Measurements from ENCODE around the gene MAPK8IP3.

MAPK8IP3 gene

DNA sequence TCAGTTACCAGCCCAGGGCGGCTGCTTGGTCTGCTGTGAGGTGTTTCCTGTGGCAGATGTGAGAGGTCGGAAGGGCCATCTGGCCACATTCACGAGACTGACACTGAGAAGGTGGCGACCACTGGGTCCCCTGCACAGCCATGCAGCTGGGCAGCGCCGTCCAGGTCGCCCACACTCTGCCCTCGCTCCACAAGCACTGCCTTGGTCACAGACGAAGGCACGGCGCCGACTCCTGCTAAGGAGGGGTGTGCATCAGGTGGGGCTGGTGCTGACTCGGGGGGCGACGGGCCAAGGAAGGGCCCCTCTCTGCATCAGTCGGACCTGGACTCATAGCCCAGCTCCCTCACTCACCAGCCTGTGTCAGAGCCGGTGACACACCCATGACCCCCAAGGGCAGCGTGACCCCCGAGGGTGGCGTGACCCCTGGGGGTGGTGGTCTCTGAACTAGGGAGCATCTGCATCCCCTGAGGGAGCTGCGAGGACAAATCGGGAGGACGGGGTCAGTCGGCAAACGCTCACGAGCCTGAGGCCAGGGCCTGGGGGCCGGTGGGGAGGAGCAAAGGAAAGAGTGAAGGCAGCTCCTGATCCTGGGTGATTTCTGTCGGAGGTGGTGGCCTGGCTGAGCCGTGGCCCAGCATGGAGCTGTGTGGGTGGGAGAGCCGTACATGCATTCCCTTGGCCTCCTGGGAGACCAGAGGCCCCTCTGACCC lies 34.9 kb downstream of the MAPK8IP3 start:
- H2BK12ac ChIP-seq (ENCODE audit: low read length), result no peak overlapping the region
- peaks cover 16 to 20% of the 10 kb centered on the region in 2 experiments for H3K36me3 ChIP-seq (ENCODE audit: control insufficient read depth in 1 of 2, insufficient read depth in 2 of 2, low read length in 2 of 2)
- H4K12ac ChIP-seq (ENCODE audit: low read depth, low read length), result no peak overlapping the region
- H2AFZ ChIP-seq (ENCODE audit: insufficient read depth, low read length, poor library complexity), result no peak overlapping the region
- H3K9ac ChIP-seq (ENCODE audit: low read length), result no peak overlapping the region
- peaks cover 48% of the 10 kb centered on the region for H3K9me3 ChIP-seq (ENCODE audit: insufficient read depth, low read depth, low read length)
- peaks cover 8% of the 10 kb centered on the region for H3K79me1 ChIP-seq (ENCODE audit: low read length)
- H2BK120ac ChIP-seq (ENCODE audit: insufficient read depth, low read length, poor library complexity), result no peak overlapping the region
- H4K91ac ChIP-seq (ENCODE audit: low read depth, low read length), result no peak overlapping the region
- H3K27me3 ChIP-seq (ENCODE audit: insufficient read depth, low read length), result no peaks in the 10 kb centered on the region
- WGBS (ENCODE audit: extremely low coverage, insufficient coverage, insufficient read length), result no CpG with 5 or more reads among the region's 30 CpGs
- no peak overlapping the region for H3K18ac ChIP-seq (ENCODE audit: low read length)
- H2BK5ac ChIP-seq (ENCODE audit: low read depth, low read length, poor library complexity), result no peak overlapping the region
- no peak overlapping the region for H3K4ac ChIP-seq (ENCODE audit: low read depth, low read length)
- H4K8ac ChIP-seq (ENCODE audit: low read depth, low read length), result no peak overlapping the region
- no peak overlapping the region for H3K27ac ChIP-seq (ENCODE audit: low read depth, low read length)
- H3K79me2 ChIP-seq (ENCODE audit: control insufficient read depth, insufficient read depth, low read length, poor library complexity), result peaks cover 6% of the 10 kb centered on the region
- no peak overlapping the region for H3K4me2 ChIP-seq (ENCODE audit: low read length)
- H3K4me1 ChIP-seq (ENCODE audit: control insufficient read depth in 1 of 2, insufficient read depth in 2 of 2, low read length in 2 of 2), result peaks cover 13 to 20% of the 10 kb centered on the region in 2 experiments
- H3K14ac ChIP-seq (ENCODE audit: low read length), result no peak overlapping the region
- H3K23ac ChIP-seq (ENCODE audit: low read length), result no peak overlapping the region
- DNase-seq, result no peak
- peak overlapping the region; percentile 1 for H3K4me3 ChIP-seq (ENCODE audit: low read depth, low read length)
- no peak overlapping the region for H2AK5ac ChIP-seq (ENCODE audit: low read length)

GRCh38 chr16:1741553-1742165 lies 35.7 kb downstream of the MAPK8IP3 start:
- Histone ChIP-seq H3K4me2 (ENCODE audit: low read length) (no peak overlapping the region), H3K4me1 (ENCODE audit: control insufficient read depth in 1 of 2, insufficient read depth in 2 of 2, low read length in 2 of 2) (peaks cover 19 to 25% of the 10 kb centered on the region in 2 experiments), H4K8ac (ENCODE audit: low read depth, low read length) (no peak overlapping the region)

DNA sequence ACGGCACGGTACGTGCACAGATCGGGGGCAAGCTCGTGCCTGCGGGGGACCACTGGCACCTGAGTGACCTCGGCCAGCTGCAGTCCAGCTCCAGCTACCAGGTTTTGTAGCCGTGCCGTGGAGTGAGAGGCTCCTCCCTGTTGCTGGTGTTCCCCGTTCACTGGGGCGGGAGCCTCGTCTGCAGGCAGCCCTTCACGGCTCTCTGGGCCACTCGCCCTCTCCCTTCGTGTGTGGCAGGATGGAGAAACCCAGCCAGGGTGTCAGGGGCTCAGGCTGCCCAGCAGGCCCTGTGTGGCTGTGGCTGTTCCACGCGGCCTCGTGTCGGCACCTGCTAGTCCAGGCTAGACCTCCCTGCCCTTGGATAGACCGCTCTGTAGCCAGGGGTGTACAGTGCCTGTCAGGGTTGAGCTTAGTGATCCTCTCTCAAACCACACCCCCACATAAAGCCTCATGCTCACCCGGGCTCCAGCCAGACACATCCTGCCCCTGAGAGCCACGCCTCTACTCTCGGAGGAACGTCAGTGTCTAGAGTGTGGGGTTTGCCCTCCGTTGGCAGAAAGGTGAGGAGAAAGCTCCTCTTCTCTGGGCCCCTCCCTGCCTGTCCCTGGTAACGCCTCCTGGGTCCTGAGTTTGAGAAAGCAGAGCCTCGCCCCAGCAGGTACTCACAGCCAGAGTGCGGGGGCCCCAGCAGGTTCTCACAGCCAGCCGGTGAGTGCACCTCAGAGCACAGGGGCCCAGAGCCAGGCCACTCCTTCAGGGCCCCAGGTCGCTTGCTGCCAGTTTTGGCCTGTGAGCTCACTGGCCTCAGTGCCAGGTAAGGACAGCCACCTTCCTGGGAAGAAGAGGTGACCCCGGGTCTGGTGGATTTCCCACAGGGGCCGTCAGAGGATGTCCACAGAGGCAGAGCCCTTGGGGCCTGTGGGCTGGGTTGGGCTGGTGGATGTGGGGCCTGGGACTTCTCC lies 37.7 kb downstream of the MAPK8IP3 start:
- H3K4me3 ChIP-seq (ENCODE audit: low read depth, low read length), result no peak overlapping the region
- no peak overlapping the region for H2BK5ac ChIP-seq (ENCODE audit: low read depth, low read length, poor library complexity)
- no peak overlapping the region for H2AK5ac ChIP-seq (ENCODE audit: low read length)
- peak overlapping the region; percentile 5 for H2BK12ac ChIP-seq (ENCODE audit: low read length)
- no peak overlapping the region for H3K23ac ChIP-seq (ENCODE audit: low read length)
- H3K27ac ChIP-seq (ENCODE audit: low read depth, low read length), result no peak overlapping the region
- no peak overlapping the region for H3K4ac ChIP-seq (ENCODE audit: low read depth, low read length)
- H3K4me1 ChIP-seq (ENCODE audit: control insufficient read depth in 1 of 2, insufficient read depth in 2 of 2, low read length in 2 of 2), result peaks cover 26 to 32% of the 10 kb centered on the region in 2 experiments
- H4K8ac ChIP-seq (ENCODE audit: low read depth, low read length), result no peak overlapping the region
- H4K12ac ChIP-seq (ENCODE audit: low read depth, low read length), result no peak overlapping the region
- no peak overlapping the region for H4K91ac ChIP-seq (ENCODE audit: low read depth, low read length)
- no peaks in the 10 kb centered on the region for H3K27me3 ChIP-seq (ENCODE audit: insufficient read depth, low read length)
- H3K79me2 ChIP-seq (ENCODE audit: control insufficient read depth, insufficient read depth, low read length, poor library complexity), result peaks cover 15% of the 10 kb centered on the region
- peaks cover 23% of the 10 kb centered on the region for H3K9me3 ChIP-seq (ENCODE audit: insufficient read depth, low read depth, low read length)
- H2AFZ ChIP-seq (ENCODE audit: insufficient read depth, low read length, poor library complexity), result no peak overlapping the region
- peaks cover 20% of the 10 kb centered on the region for H3K79me1 ChIP-seq (ENCODE audit: low read length)
- DNase-seq, result no peak
- no peak overlapping the region for H3K14ac ChIP-seq (ENCODE audit: low read length)
- no CpG with 5 or more reads among the region's 32 CpGs for WGBS (ENCODE audit: extremely low coverage, insufficient coverage, insufficient read length)
- peaks cover 36 to 38% of the 10 kb centered on the region in 2 experiments for H3K36me3 ChIP-seq (ENCODE audit: control insufficient read depth in 1 of 2, insufficient read depth in 2 of 2, low read length in 2 of 2)
- H3K4me2 ChIP-seq (ENCODE audit: low read length), result no peak overlapping the region
- H3K9ac ChIP-seq (ENCODE audit: low read length), result no peak overlapping the region
- H2BK120ac ChIP-seq (ENCODE audit: insufficient read depth, low read length, poor library complexity), result no peak overlapping the region
- H3K18ac ChIP-seq (ENCODE audit: low read length), result no peak overlapping the region

More at GRCh38 chr16:1741553-1742165, 35.7 kb downstream of the MAPK8IP3 start:
- no peak for DNase-seq
- Histone ChIP-seq H4K12ac (ENCODE audit: low read depth, low read length) (no peak overlapping the region), H3K79me2 (ENCODE audit: control insufficient read depth, insufficient read depth, low read length, poor library complexity) (peaks cover 10% of the 10 kb centered on the region), H2AFZ (ENCODE audit: insufficient read depth, low read length, poor library complexity) (no peak overlapping the region), H2BK5ac (ENCODE audit: low read depth, low read length, poor library complexity) (no peak overlapping the region), H2BK120ac (ENCODE audit: insufficient read depth, low read length, poor library complexity) (no peak overlapping the region), H3K27ac (ENCODE audit: low read depth, low read length) (no peak overlapping the region), H3K9ac (ENCODE audit: low read length) (no peak overlapping the region), H3K18ac (ENCODE audit: low read length) (no peak overlapping the region), H2AK5ac (ENCODE audit: low read length) (no peak overlapping the region), H3K4me3 (ENCODE audit: low read depth, low read length) (no peak overlapping the region), H3K36me3 (ENCODE audit: control insufficient read depth in 1 of 2, insufficient read depth in 2 of 2, low read length in 2 of 2) (peaks cover 16 to 20% of the 10 kb centered on the region in 2 experiments), H3K4ac (ENCODE audit: low read depth, low read length) (no peak overlapping the region), H2BK12ac (ENCODE audit: low read length) (no peak overlapping the region), H3K14ac (ENCODE audit: low read length) (no peak overlapping the region), H3K23ac (ENCODE audit: low read length) (no peak overlapping the region), H3K27me3 (ENCODE audit: insufficient read depth, low read length) (no peaks in the 10 kb centered on the region), H3K9me3 (ENCODE audit: insufficient read depth, low read depth, low read length) (peaks cover 41% of the 10 kb centered on the region), H3K79me1 (ENCODE audit: low read length) (peaks cover 14% of the 10 kb centered on the region), H4K91ac (ENCODE audit: low read depth, low read length) (no peak overlapping the region)
- WGBS (ENCODE audit: extremely low coverage, insufficient coverage, insufficient read length), result no CpG with 5 or more reads among the region's 19 CpGs

GRCh38 chr16:1744338-1744840 lies 38.4 kb downstream of the MAPK8IP3 start:
- Histone ChIP-seq H3K4me3 (ENCODE audit: low read depth, low read length) (no peak overlapping the region), H2BK12ac (ENCODE audit: low read length) (peak overlapping the region; percentile 21), H3K18ac (ENCODE audit: low read length) (no peak overlapping the region), H3K27me3 (ENCODE audit: insufficient read depth, low read length) (no peaks in the 10 kb centered on the region), H2AK5ac (ENCODE audit: low read length) (peak overlapping the region; percentile 21), H3K9me3 (ENCODE audit: insufficient read depth, low read depth, low read length) (peaks cover 19% of the 10 kb centered on the region), H2AFZ (ENCODE audit: insufficient read depth, low read length, poor library complexity) (no peak overlapping the region), H3K9ac (ENCODE audit: low read length) (no peak overlapping the region), H4K12ac (ENCODE audit: low read depth, low read length) (no peak overlapping the region), H4K8ac (ENCODE audit: low read depth, low read length) (peak overlapping the region; percentile 10), H3K36me3 (ENCODE audit: control insufficient read depth in 1 of 2, insufficient read depth in 2 of 2, low read length in 2 of 2) (peaks cover 43 to 45% of the 10 kb centered on the region in 2 experiments), H3K23ac (ENCODE audit: low read length) (no peak overlapping the region), H3K4me1 (ENCODE audit: control insufficient read depth in 1 of 2, insufficient read depth in 2 of 2, low read length in 2 of 2) (peaks cover 26 to 32% of the 10 kb centered on the region in 2 experiments), H4K91ac (ENCODE audit: low read depth, low read length) (peak overlapping the region; percentile 51), H2BK120ac (ENCODE audit: insufficient read depth, low read length, poor library complexity) (peak overlapping the region; percentile 6), H3K79me1 (ENCODE audit: low read length) (peaks cover 20% of the 10 kb centered on the region), H3K4ac (ENCODE audit: low read depth, low read length) (no peak overlapping the region), H2BK5ac (ENCODE audit: low read depth, low read length, poor library complexity) (no peak overlapping the region), H3K27ac (ENCODE audit: low read depth, low read length) (no peak overlapping the region), H3K14ac (ENCODE audit: low read length) (peak overlapping the region; percentile 27), H3K4me2 (ENCODE audit: low read length) (no peak overlapping the region), H3K79me2 (ENCODE audit: control insufficient read depth, insufficient read depth, low read length, poor library complexity) (peaks cover 15% of the 10 kb centered on the region)
- peak; percentile 81 to 92 for DNase-seq
- WGBS (ENCODE audit: extremely low coverage, insufficient coverage, insufficient read length), result no CpG with 5 or more reads among the region's 24 CpGs

All from trophoblast cell (in vitro differentiated cells and primary cell).